Astrocyte of the hippocampus (primary cell): ENCODE data around the gene HEMK1.

ENCODE experiments used
- DNase-seq: peaks from one replicate; pipeline ENCODE4 v3.0.0; 2011; ENCODE audit warnings: low read depth, low spot score

HEMK1 gene

GRCh38 chr3:50637011-50637410 lies 67.7 kb downstream of the HEMK1 start:
- no peak for DNase-seq

- DNase-seq: no peak
Observed at GRCh38 chr3:50637945-50638344, 68.6 kb downstream of the HEMK1 start.

- peak; percentile 72 for DNase-seq
Observed at GRCh38 chr3:50639055-50639494, 69.8 kb downstream of the HEMK1 start.

GRCh38 chr3:50642382-50642781 lies 73.1 kb downstream of the HEMK1 start:
- DNase-seq: no peak

- DNase-seq: no peak
Observed at GRCh38 chr3:50644561-50644960, 75.2 kb downstream of the HEMK1 start.

- DNase-seq: no peak
Observed at GRCh38 chr3:50645378-50645777, 76.1 kb downstream of the HEMK1 start.
